Mammary epithelial cell (primary cell): ENCODE data around the gene PLPP3.

Experiments used
- EZH2 ChIP-seq: IDR thresholded peaks from 2 replicates; pipeline ENCODE4 v1.6.1; 2012; ENCODE audit warnings: low read length, inconsistent platforms, borderline replicate concordance
- TF ChIP-seq, protein P1 (sequence below), 2 donors: IDR thresholded peaks in 1 of 2; conservative IDR thresholded peaks in 1 of 2; 2 replicates each; pipeline ENCODE4 v1.5.1; 2011 to 2012; ENCODE audit warnings: inconsistent platforms in 2 of 2, low read length in 2 of 2, mild to moderate bottlenecking in 2 of 2, control low read depth in 1 of 2, low read depth in 1 of 2; ENCODE audit not compliant: insufficient read depth in 1 of 2; ENCODE audit errors: extremely low read depth in 1 of 2

DNA sequence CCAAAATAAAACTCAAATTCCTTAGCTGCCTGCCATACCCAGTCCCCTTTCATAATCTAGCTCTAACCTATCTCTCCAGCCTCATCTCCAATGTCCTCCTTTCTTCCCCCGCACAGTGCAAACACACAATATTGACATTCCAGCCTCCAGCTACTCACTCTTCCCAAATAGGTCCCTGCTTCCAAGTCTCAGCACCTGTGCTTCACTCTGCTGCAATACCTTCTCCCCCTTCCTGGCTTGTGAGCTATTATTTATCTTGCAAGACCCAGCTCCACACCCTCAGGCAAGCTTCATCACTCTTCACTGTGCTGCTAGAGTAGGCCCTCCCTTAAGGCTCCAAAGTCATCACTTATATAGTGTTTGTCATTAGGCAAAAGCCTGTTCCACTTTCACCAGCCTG lies 9.7 kb downstream of the PLPP3 start:
- TF ChIP-seq, protein P1, sequence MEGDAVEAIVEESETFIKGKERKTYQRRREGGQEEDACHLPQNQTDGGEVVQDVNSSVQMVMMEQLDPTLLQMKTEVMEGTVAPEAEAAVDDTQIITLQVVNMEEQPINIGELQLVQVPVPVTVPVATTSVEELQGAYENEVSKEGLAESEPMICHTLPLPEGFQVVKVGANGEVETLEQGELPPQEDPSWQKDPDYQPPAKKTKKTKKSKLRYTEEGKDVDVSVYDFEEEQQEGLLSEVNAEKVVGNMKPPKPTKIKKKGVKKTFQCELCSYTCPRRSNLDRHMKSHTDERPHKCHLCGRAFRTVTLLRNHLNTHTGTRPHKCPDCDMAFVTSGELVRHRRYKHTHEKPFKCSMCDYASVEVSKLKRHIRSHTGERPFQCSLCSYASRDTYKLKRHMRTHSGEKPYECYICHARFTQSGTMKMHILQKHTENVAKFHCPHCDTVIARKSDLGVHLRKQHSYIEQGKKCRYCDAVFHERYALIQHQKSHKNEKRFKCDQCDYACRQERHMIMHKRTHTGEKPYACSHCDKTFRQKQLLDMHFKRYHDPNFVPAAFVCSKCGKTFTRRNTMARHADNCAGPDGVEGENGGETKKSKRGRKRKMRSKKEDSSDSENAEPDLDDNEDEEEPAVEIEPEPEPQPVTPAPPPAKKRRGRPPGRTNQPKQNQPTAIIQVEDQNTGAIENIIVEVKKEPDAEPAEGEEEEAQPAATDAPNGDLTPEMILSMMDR (conservative IDR thresholded peaks at IDR 0.05 in 1 of 2, IDR thresholded peaks at IDR 0.05 in 1 of 2; ENCODE audit: extremely low read depth in 1 of 2, insufficient read depth in 1 of 2, low read depth in 1 of 2, low read length in 2 of 2) = no peak
- no peak for TF ChIP-seq EZH2
